Right lobe of liver (tissue), 6 donors: ENCODE results near the gene MACROD2. TPM values are rescaled to one million over a fixed set of nuclear protein-coding genes. Genes with fewer than 3 reads are reported as not detected.

Source experiments
- ATAC-seq, 4 donors: fragments of 200-7000 bp; cut with Tn5 transposase; one replicate each; pipeline ENCODE4 v1.9.1; 2020; ENCODE audit warnings: mild to moderate bottlenecking in 4 of 4, moderate library complexity in 4 of 4
- DNase-seq, 3 donors: peaks; one replicate each; pipeline ENCODE4 v3.0.0-alpha.2; 2020
- H3K27ac ChIP-seq, 3 donors: fragments of 200-600 bp; one replicate each; pipeline ENCODE4 v1.8.0; 2022
- H3K27me3 ChIP-seq, 2 donors: fragments of 200-600 bp; one replicate each; pipeline ENCODE4 v1.8.0; 2022
- H3K36me3 ChIP-seq, 4 donors: fragments of 200-600 bp; sonication (generic) in 1 of 4; one replicate each; pipeline versions ENCODE4 v1.5.1 to v1.8.0; 2017 to 2022; ENCODE audit warnings: control low read depth in 1 of 4
- H3K4me1 ChIP-seq, 4 donors: fragments of 200-600 bp; sonication (generic) in 1 of 4; one replicate each; pipeline versions ENCODE4 v1.5.1 to v1.8.0; 2017 to 2022; ENCODE audit warnings: control low read depth in 1 of 4
- H3K4me3 ChIP-seq, 3 donors: fragments of 200-600 bp; one replicate each; pipeline ENCODE4 v1.8.0; 2022
- H3K9me3 ChIP-seq, 4 donors: fragments of 200-600 bp; sonication (generic) in 1 of 4; one replicate each; pipeline versions ENCODE4 v1.5.1 to v1.8.0; 2017 to 2022; ENCODE audit warnings: control low read depth in 1 of 4
- POLR2A ChIP-seq: fragments of 450-650 bp; IDR thresholded peaks from one replicate; pipeline ENCODE4 v1.6.1; 2017; ENCODE audit warnings: antibody characterized with exemption, mild to moderate bottlenecking
- WGBS: methylation state at CpG from one replicate; pipeline ENCODE4 v1.1.6; 2018; ENCODE audit warnings: low coverage, low lambda C conversion rate; ENCODE audit not compliant: insufficient coverage; ENCODE audit errors: missing lambda C conversion rate; 5-methylcytosine and 5-hydroxymethylcytosine counted together
- intact Hi-C, 2 donors: fragments of 100-400 bp; cut with DNase I; formaldehyde crosslinking; loops; one replicate each; pipeline versions ENCODE4 v1.11.2 to v1.14.1; 2022
- total RNA-seq, 6 experiments: library from RNA; depleted of rRNA in 2 of 6; stranded (reverse); fragments of >200 nt in 2 of 6; fragmentation: NEBNext Ultra II Directional in 3 of 6; extraction: Animal tissue kit (Norgen Biotek cat#: 25700) in 3 of 6; gene quantifications; one replicate each; pipeline versions ENCODE4 v1.1.0 to v1.2.4, GENCODE V29; 2016 to 2023
- TF ChIP-seq, protein P1 (sequence below), 4 donors: fragments of 200-600 bp in 3 of 4; fragments of 450-650 bp in 1 of 4; IDR thresholded peaks; one replicate each; pipeline versions ENCODE4 v1.5.1 to v1.8.0; 2016 to 2022; ENCODE audit warnings: antibody characterized with exemption in 4 of 4, mild to moderate bottlenecking in 2 of 4
- donor health status: DM: no; HTN: yes; CAD: no.
- donor health status: DM: no; HTN: no; CAD: no.
- donor health status: DM: no; HTN: no; CAD: no.
- donor health status: DM: no; HTN: yes; CAD: no.
- donor health status: DM: no; HTN: yes; CAD: no.

Gene MACROD2
- total RNA-seq, 6 experiments from 2014 or later: 1.2 to 5.5 (median 3.3) TPM

DNA sequence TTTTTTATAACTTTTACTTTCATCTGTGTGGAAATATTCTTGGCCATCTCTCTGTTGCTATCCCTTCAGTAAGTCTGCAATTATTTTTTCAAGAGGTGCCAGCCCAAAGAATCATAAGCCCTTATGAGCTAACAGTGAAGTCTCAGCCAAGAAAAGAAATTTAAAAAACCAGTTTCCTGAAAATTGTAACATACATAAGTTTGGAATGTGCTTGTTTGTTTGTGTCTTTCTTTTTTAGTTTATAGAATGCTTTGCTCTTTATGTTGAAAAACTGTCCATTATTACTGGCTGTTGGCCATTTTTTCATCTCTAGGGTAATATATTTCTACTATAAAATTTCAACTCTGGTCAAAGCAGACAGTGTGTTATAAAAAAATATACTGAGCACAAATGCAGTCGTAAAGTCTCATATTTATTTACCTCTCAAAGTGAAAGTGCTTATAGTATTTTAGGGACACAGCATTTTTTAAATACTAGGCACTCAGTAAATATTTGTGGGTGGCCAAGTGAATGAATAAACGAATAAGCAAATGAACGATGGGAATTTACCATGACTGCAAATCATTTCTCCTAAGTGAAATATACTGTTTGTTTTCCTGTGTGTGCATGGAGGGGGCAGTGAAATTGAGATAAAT is 1918.2 kb downstream of the MACROD2 start:
- intact Hi-C loops: no loop called here
- WGBS: 41% methylated on average over 3 of the region's 3 CpGs
- Histone ChIP-seq H3K4me3 (no peak overlapping the region), H3K27me3 (no peaks in the 10 kb centered on the region), H3K36me3 (no peaks in the 10 kb centered on the region), H3K9me3 (no peaks in the 10 kb centered on the region), H3K4me1 (no peaks in the 10 kb centered on the region), H3K27ac (no peak overlapping the region)
- DNase-seq: no peak
- ATAC-seq: no peak
- no peak for TF ChIP-seq POLR2A
- TF ChIP-seq, protein P1, sequence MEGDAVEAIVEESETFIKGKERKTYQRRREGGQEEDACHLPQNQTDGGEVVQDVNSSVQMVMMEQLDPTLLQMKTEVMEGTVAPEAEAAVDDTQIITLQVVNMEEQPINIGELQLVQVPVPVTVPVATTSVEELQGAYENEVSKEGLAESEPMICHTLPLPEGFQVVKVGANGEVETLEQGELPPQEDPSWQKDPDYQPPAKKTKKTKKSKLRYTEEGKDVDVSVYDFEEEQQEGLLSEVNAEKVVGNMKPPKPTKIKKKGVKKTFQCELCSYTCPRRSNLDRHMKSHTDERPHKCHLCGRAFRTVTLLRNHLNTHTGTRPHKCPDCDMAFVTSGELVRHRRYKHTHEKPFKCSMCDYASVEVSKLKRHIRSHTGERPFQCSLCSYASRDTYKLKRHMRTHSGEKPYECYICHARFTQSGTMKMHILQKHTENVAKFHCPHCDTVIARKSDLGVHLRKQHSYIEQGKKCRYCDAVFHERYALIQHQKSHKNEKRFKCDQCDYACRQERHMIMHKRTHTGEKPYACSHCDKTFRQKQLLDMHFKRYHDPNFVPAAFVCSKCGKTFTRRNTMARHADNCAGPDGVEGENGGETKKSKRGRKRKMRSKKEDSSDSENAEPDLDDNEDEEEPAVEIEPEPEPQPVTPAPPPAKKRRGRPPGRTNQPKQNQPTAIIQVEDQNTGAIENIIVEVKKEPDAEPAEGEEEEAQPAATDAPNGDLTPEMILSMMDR (IDR thresholded peaks at IDR 0.05): no peak

DNA sequence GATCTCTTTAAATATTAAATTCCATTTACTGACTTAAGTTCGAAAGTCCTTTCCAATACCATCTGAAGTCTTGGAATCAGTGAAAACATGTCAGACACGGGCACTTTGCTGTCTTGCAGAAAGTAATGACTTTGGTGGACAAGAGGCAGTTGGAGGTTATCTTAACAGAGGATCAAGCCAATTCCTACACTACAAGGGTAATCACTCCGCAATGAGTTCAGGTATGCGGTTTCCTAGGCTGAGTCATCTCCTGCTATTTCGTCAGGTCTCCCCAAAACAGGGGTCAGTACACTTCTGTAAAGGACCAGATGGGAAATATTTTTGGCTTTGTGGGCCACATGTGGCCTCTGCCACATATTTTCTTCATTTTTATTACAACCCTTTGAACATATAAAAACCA is 1921.3 kb downstream of the MACROD2 start:
- DNase-seq: no peak
- no peak for ATAC-seq
- intact Hi-C loops: no loop called here
- Histone ChIP-seq H3K4me1 (no peaks in the 10 kb centered on the region), H3K36me3 (no peaks in the 10 kb centered on the region), H3K9me3 (no peaks in the 10 kb centered on the region), H3K27ac (no peak overlapping the region), H3K4me3 (no peak overlapping the region), H3K27me3 (no peaks in the 10 kb centered on the region)
- 82% methylated on average over 5 of the region's 5 CpGs for WGBS
- TF ChIP-seq, protein P1 (IDR thresholded peaks at IDR 0.05): no peak
- TF ChIP-seq POLR2A: no peak

DNA sequence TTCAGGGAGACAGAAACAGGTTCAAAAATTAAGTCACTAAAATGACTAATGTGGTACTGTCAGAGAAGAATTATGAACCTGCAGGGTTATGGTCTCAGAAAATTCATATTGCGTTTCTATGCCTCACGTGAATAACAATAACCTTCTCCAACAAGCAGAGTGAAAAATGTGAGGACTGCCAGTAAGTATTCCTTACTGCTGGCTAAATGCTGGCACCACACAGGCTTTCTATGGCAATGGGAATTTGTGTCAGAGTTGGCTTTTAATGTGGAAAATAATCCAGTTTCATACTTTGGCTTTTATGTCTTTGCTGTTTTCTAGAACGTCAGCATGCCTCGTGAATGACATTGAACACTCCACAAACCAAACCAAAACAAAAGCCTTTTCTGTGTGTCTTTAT is 1922.0 kb downstream of the MACROD2 start:
- H3K4me1 ChIP-seq: no peaks in the 10 kb centered on the region
- H3K9me3 ChIP-seq: no peaks in the 10 kb centered on the region
- H3K27ac ChIP-seq: no peak overlapping the region
- DNase-seq (no peak), ATAC-seq (no peak)
- H3K27me3 ChIP-seq: no peaks in the 10 kb centered on the region
- H3K4me3 ChIP-seq: no peak overlapping the region
- 75% methylated on average over 4 of the region's 4 CpGs for WGBS
- intact Hi-C loops: no loop called here
- TF ChIP-seq, protein P1 (IDR thresholded peaks at IDR 0.05): no peak
- no peak for TF ChIP-seq POLR2A
- H3K36me3 ChIP-seq: no peaks in the 10 kb centered on the region

DNA sequence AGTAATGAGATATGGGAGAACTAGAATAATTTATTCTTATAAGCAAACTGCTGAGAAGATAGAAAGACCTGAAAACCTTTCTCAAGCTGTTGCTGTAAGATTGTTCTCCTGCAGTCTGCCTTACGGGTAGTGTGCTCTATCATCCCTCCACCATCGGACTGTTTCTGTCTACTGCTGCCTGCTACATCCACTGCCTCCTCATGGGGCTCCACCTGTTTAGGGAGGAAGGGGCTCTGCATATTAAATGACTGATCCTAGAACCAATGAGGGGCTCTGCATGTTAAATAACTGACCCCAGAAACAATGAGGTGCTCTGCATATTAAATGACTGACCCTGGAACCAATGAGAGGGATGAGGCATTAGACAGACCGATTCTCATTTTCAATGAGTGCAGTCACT is 1923.3 kb downstream of the MACROD2 start:
- 78% methylated on average over 2 of the region's 3 CpGs for WGBS
- no peaks in the 10 kb centered on the region for H3K4me1 ChIP-seq
- H3K27ac ChIP-seq: no peak overlapping the region
- intact Hi-C loops: no loop called here
- H3K4me3 ChIP-seq: no peak overlapping the region
- ATAC-seq (no peak), DNase-seq (no peak)
- no peak for TF ChIP-seq POLR2A
- TF ChIP-seq, protein P1 (IDR thresholded peaks at IDR 0.05): no peak
- H3K9me3 ChIP-seq: no peaks in the 10 kb centered on the region
- H3K36me3 ChIP-seq: no peaks in the 10 kb centered on the region
- H3K27me3 ChIP-seq: no peaks in the 10 kb centered on the region

DNA sequence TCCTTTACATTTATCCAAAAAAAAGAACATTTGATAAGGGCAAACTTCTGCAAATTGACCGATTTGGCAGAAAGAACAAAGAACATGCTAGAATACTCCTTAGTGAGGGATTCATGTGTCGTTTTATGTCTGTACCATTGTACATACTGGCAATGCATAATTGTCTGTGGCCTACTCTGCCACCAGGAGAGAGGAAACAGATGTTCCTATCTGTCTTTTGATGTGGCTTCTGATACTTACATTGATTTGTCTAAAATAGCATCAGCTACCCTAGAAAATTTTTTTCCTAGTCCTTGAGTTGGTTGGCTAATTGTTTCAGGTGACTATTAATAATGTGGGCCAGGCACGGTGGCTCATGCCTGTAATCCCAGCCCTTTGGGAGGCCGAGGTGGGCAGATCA is 1923.8 kb downstream of the MACROD2 start:
- Histone ChIP-seq H3K9me3 (no peaks in the 10 kb centered on the region), H3K36me3 (no peaks in the 10 kb centered on the region), H3K4me1 (no peaks in the 10 kb centered on the region), H3K27ac (no peak overlapping the region), H3K4me3 (no peak overlapping the region), H3K27me3 (no peaks in the 10 kb centered on the region)
- intact Hi-C loops: no loop called here
- 54% methylated on average over 4 of the region's 4 CpGs for whole genome bisulfite sequencing
- ATAC-seq (no peak), DNase-seq (no peak)
- TF ChIP-seq POLR2A: no peak
- TF ChIP-seq, protein P1 (IDR thresholded peaks at IDR 0.05): no peak
